ENCODE results near the gene BSG.

BSG gene

DNA sequence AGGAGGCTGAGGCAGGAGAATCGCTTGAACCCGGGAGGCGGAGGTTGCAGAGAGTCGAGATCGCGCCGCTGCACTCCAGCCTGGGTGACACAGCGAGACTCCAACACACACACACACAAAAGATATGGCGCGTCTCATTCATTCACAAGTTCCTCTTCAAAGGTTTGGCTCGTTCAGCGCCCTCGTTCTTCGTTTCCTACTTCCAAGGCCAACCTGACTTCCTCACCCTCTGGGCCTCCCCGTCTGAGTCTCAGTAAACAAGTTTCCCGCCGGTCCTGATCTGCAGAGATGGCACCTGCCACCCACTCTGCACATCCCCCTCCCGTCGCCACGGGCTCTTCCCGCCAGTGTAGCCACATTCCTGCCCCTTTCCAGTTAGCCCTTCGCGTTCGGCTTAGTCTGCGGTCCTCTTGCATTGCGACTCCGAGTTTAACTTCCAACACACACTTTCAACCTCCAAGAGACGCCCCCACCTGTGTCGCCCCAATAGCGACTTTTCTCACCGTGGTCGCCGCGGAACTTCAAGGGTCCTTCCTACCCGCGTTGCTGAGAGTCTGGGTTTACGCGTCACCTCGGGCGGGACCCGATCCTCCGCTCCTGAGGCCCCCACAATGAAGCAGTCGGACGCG, 1.3 kb upstream of the BSG start (continued):
- TF ChIP-seq FEZF1 (tag by site-specific recombination; IDR thresholded peaks at IDR 0.05) (no peak), ZNF394 (tag by site-specific recombination; IDR thresholded peaks at IDR 0.05; ENCODE audit: borderline replicate concordance) (0 out of 2 replicates have a peak, but pooled peaks have one; percentile 12), ZNF449 (tag by site-specific recombination; IDR thresholded peaks at IDR 0.05) (no peak), ZNF335 (tag by site-specific recombination; conservative IDR thresholded peaks at IDR 0.05) (peak; percentile 88), ZNF341 (tag by site-specific recombination; IDR thresholded peaks at IDR 0.05; ENCODE audit: low read depth) (peak; percentile 94), GLIS2 (tag by site-specific recombination; IDR thresholded peaks at IDR 0.05) (no peak), KLF9 (tag by site-specific recombination; IDR thresholded peaks at IDR 0.05; ENCODE audit: low read depth) (no peak), ZNF518A (tag by site-specific recombination; conservative IDR thresholded peaks at IDR 0.05; ENCODE audit: low read depth) (no peak), ZNF146 (tag by site-specific recombination; IDR thresholded peaks at IDR 0.05) (no peak), ZNF221 (tag by site-specific recombination; IDR thresholded peaks at IDR 0.05; ENCODE audit: borderline replicate concordance) (no peak), ZNF626 (tag by site-specific recombination; IDR thresholded peaks at IDR 0.05) (no peak), ZSCAN30 (tag by site-specific recombination; IDR thresholded peaks at IDR 0.05) (no peak), ZNF157 (tag by site-specific recombination; IDR thresholded peaks at IDR 0.05) (no peak), ZNF555 (tag by site-specific recombination; conservative IDR thresholded peaks at IDR 0.05) (no peak), ZNF658 (tag by site-specific recombination; IDR thresholded peaks at IDR 0.05) (no peak)
- TF ChIP-seq, protein P1, sequence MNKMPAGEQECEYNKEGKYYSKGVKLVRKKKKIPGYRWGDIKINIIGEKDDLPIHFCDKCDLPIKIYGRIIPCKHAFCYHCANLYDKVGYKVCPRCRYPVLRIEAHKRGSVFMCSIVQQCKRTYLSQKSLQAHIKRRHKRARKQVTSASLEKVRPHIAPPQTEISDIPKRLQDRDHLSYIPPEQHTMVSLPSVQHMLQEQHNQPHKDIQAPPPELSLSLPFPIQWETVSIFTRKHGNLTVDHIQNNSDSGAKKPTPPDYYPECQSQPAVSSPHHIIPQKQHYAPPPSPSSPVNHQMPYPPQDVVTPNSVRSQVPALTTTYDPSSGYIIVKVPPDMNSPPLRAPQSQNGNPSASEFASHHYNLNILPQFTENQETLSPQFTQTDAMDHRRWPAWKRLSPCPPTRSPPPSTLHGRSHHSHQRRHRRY (tag by site-specific recombination; IDR thresholded peaks at IDR 0.05): no peak

DNA sequence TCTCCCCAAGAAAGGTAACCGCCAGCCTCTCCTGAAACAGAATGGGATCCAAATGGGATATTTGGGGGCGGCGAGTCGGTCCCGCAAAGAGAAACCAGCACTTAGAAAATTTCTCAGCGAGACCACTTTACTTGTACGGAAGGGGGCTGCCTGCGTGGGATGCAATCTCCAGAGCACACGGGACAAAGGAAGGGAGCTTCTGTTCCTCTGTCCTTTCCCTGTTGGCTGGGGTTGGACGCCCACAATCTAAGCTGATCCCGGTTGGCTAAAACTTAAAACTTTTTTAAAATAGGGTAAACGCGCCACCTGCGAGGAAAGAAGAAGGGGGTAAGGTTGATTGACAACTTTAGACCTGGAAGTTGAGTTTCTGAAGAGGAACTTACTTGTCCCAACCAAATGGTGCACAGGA, 826 bp upstream of the BSG start:
- H3K36me3 ChIP-seq (ENCODE audit: control insufficient read depth in 2 of 2, insufficient read depth in 1 of 2, low read length in 2 of 2): peaks cover 0 to 6% of the 10 kb centered on the region in 2 experiments; a peak in 2 of 3 replicates
- CTCF ChIA-PET: no interaction called here
- peak overlapping the region; percentile 20 for H3K4me3 ChIP-seq (ENCODE audit: low read depth, low read length)
- POLR2A ChIA-PET: interaction anchor here (0.8 to 2.2 kb wide), 4 partner anchors 11 to 40 kb away, joined by 3 to 17 read pairs (median 4); partner anchors contain the start of gene CDC34
- H3K4me1 ChIP-seq (ENCODE audit: control insufficient read depth, insufficient read depth, low read length): peaks cover 7% of the 10 kb centered on the region
- H3K9me3 ChIP-seq (ENCODE audit: control insufficient read depth, insufficient read depth, low read depth, low read length): no peaks in the 10 kb centered on the region
- H3K27ac ChIP-seq (ENCODE audit: extremely low read depth, low read depth, low read length): peak overlapping the region; percentile 51
- TF ChIP-seq ZNF266 (tag by site-specific recombination; IDR thresholded peaks at IDR 0.05; ENCODE audit: low read depth) (no peak), PRDM1 (tag by site-specific recombination; IDR thresholded peaks at IDR 0.05) (no peak), PRDM10 (tag by site-specific recombination; IDR thresholded peaks at IDR 0.05) (no peak), WT1 (tag by site-specific recombination; IDR thresholded peaks at IDR 0.05) (no peak), YY2 (tag by site-specific recombination; IDR thresholded peaks at IDR 0.05) (no peak), ATF2 (tag by site-specific recombination; IDR thresholded peaks at IDR 0.05; ENCODE audit: low read depth) (no peak), ZNF335 (tag by site-specific recombination; conservative IDR thresholded peaks at IDR 0.05) (peak; percentile 50; the same call in 1 of the 2 replicates), ZNF701 (tag by site-specific recombination; IDR thresholded peaks at IDR 0.05) (no peak), ZNF155 (tag by site-specific recombination; IDR thresholded peaks at IDR 0.05) (no peak)
